ENCODE data around the gene ATP2A2.
"Not testable (repeated sequence)": the region's sequence is repeated elsewhere in the genome, so short reads cannot be mapped to it uniquely, and the experiment has no call there.

The ATP2A2 gene

GRCh38 chr12:110370732-110371231 is 89.7 kb downstream of the ATP2A2 start:
- DNase-seq (ENCODE audit: low read depth) = no peak

- DNase-seq (ENCODE audit: low read depth) = no peak
Observed at GRCh38 chr12:110371408-110372055, 90.5 kb downstream of the ATP2A2 start.

GRCh38 chr12:110372056-110372425 is 91.0 kb downstream of the ATP2A2 start:
- DNase-seq (ENCODE audit: low read depth) = no peak

GRCh38 chr12:110373025-110373424 is 92.0 kb downstream of the ATP2A2 start:
- DNase-seq (ENCODE audit: low read depth) = no peak

GRCh38 chr12:110373425-110373824 is 92.4 kb downstream of the ATP2A2 start:
- DNase-seq (ENCODE audit: low read depth) = no peak

GRCh38 chr12:110373962-110374611 is 93.0 kb downstream of the ATP2A2 start:
- no peak for DNase-seq (ENCODE audit: low read depth)

- not testable (repeated sequence) for DNase-seq (ENCODE audit: low read depth)
Observed at GRCh38 chr12:110378131-110378790, 97.2 kb downstream of the ATP2A2 start.

- no peak for DNase-seq (ENCODE audit: low read depth)
Observed at GRCh38 chr12:110379197-110379596, 98.2 kb downstream of the ATP2A2 start.

- DNase-seq (ENCODE audit: low read depth) = no peak
Observed at GRCh38 chr12:110379631-110380030, 98.6 kb downstream of the ATP2A2 start.

GRCh38 chr12:110382683-110383082 is 101.6 kb downstream of the ATP2A2 start:
- no peak for DNase-seq (ENCODE audit: low read depth)

Measured in stimulated activated CD8-positive, alpha-beta memory T cell treated with anti-CD3 and anti-CD28 coated beads, Interleukin-4, amount 100 ng/mL, for 24 hours (primary cell).